AG04449 (cell line): ENCODE results near the gene FKBP4.

Experiments
- CTCF ChIA-PET: fragments of 350-600 bp; formaldehyde crosslinking; extraction: SDS; loops from one replicate; lab custom pipeline; 2021; ENCODE audit warnings: antibody characterized with exemption; lab: Yijun Ruan, JAX
- POLR2A ChIA-PET: fragments of 400-600, 350-600 bp; formaldehyde crosslinking; extraction: SDS; loops from one replicate; lab custom pipeline; 2020; ENCODE audit warnings: antibody characterized with exemption, inconsistent platforms; lab: Yijun Ruan, JAX
- DNase-seq: peaks from one replicate; pipeline ENCODE4 v3.0.0-alpha.2; 2010; ENCODE audit warnings: low read depth, low spot score
- H3K4me3 ChIP-seq: 2 replicates; pipeline ENCODE4 v1.5.1; 2011; ENCODE audit warnings: low read depth, mild to moderate bottlenecking, control low read depth, low read length
- CTCF ChIP-seq: IDR thresholded peaks from one replicate; pipeline ENCODE4 v1.5.1; 2011; ENCODE audit warnings: mild to moderate bottlenecking, moderate library complexity, low read length, control low read depth, inconsistent platforms; ENCODE audit not compliant: insufficient read depth; ENCODE audit errors: missing control alignments

FKBP4 gene

GRCh38 chr12:2826036-2826435 lies 31.3 kb downstream of the FKBP4 start:
- POLR2A ChIA-PET, result no interaction called here
- DNase-seq, result no peak
- CTCF ChIA-PET, result interaction anchor here (1.1 to 3.5 kb wide), 2 partner anchors 13 to 20 kb away, joined by 3 to 15 read pairs; partner anchors contain the start of gene ITFG2
- TF ChIP-seq CTCF, result no peak
- H3K4me3 ChIP-seq, result no peak overlapping the region

DNA sequence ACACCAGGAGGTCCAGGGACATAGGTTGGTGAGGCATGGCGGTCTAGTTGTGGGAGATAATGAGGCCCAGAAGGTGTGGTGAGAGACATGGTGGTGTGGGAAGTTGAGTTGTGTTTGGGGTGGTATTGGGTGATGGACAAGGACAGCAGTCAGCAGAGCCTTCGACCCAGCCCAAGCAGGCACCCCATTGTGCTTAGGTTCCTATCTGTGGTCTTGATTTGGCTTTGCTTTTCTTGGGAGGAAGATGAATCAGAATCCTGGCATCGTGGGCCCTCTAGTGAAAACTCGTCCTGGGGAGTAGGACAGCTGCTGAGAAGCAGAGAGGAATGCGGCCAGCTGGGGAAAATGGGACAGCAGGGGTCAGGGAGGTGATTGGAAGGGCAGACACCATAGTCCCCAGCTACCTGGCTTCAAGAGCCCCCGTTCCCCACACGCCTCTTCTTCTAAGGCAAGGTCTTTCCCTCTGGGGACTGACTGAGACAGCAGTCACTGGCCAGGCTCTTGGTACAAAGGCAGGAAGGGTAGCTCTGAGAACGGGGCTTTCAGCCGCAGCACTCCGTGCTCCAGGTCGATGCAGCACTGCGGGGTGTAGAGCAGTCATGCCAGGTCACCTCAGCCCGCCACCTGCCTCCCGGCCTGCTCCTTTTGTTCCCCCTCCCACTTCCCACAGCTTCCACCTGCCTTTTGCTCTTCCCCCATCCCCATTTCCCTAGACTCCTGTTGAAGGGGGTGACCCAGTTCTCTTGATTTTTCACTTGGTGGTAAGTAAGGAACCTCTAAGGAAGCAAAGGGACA lies 32.1 kb downstream of the FKBP4 start:
- ChIA-PET CTCF (interaction anchor here (1.1 to 3.5 kb wide), 2 partner anchors 14 to 19 kb away, joined by 3 to 15 read pairs; partner anchors contain the start of gene ITFG2), POLR2A (no interaction called here)
- H3K4me3 ChIP-seq, result no peak overlapping the region
- DNase-seq, result no peak
- TF ChIP-seq CTCF, result no peak

DNA sequence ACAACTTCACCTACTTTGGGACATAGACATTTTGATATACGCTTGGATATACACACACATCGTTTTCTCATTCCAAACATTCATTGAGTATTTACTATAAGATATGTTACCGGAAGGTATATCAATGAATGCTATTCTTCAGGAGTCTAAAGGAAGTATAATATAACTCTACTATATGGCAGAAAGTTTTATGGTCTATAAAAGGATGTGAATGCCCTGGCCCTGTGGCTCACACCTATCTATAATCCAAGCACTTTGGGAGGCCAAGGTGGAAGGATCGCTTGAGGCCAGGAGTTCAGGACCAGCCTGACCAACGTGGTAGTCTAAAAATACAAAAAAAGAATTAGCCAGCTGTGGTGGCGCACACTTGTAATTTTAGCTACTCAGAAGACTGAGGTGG lies 34.5 kb downstream of the FKBP4 start:
- POLR2A ChIA-PET, result no interaction called here
- CTCF ChIA-PET, result no interaction called here
- no peak overlapping the region for H3K4me3 ChIP-seq
- DNase-seq, result no peak
- no peak for TF ChIP-seq CTCF

DNA sequence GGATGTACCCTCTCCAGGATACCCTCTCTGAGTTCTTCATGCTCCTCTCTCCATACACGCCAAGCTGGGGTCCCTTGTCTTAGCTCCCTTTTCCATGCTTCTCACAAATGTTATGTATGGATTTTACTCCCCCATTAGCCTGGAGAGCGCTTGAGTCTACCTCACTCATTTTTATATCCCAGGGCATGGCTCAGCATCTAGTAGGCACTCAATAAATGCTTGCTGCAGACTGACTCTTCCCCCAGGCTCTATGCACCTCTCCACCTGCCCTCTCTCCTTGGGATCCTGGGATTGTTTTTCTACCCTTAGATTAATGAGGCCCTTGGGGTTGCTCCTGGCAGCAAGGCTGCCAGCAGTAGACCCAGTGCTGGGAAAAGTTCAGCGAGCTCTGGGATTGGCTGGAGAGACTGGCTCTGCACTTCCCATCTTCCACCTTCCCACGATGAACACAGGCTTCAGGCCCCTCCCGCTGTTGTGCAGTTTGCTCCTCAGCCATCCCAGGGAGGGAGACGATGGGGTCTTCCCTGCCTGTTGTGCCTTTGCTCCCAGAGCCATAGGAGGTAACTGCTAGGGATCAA lies 37.9 kb downstream of the FKBP4 start:
- TF ChIP-seq CTCF, result no peak
- ChIA-PET CTCF (interaction anchor here (0.9 to 9.4 kb wide), 4 partner anchors 8 to 52 kb away, joined by 3 to 90 read pairs (median 4); no protein-coding TSS in a partner anchor), POLR2A (no interaction called here)
- H3K4me3 ChIP-seq, result no peak overlapping the region
- no peak for DNase-seq

DNA sequence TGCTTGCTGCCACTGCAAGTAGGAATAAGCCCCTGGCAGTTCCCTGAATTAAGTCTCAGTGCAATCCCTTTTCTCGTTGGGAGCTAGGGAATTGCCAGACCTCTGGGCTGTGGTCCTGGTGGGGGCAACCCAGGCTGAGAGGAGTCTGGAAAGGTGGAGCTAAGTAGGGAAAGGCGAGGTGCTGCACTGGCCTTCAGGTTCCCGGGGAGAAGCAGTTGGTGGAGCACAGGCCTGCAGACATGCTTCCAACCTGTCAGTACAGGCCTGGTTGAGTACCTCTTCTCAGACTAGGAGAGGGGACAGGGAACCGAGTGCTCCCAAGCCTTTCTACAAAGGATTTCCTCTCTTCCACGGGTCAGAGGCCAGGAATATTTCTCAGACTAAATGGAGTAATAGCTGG lies 38.6 kb downstream of the FKBP4 start:
- ChIA-PET POLR2A (interaction anchor here (0.9 kb wide), 1 partner anchor 57 kb away, joined by 3 read pairs; the partner anchor contains the start of gene TULP3), CTCF (interaction anchor here (0.9 to 9.4 kb wide), 4 partner anchors 9 to 209 kb away, joined by 3 to 90 read pairs (median 5); no protein-coding TSS in a partner anchor)
- H3K4me3 ChIP-seq, result no peak overlapping the region
- no peak for TF ChIP-seq CTCF
- DNase-seq, result no peak

- no peak for TF ChIP-seq CTCF
- no peak for DNase-seq
- ChIA-PET POLR2A (interaction anchor here (0.9 kb wide), 1 partner anchor 57 kb away, joined by 3 read pairs; the partner anchor contains the start of gene TULP3), CTCF (interaction anchor here (0.9 to 9.4 kb wide), 6 partner anchors 9 to 208 kb away, joined by 3 to 90 read pairs (median 5); no protein-coding TSS in a partner anchor)
- no peak overlapping the region for H3K4me3 ChIP-seq
Measured at GRCh38 chr12:2833810-2834209, 39.0 kb downstream of the FKBP4 start.
